NK-92 (cell line): ENCODE measurements around the gene PXK.

Experiments used
- DNase-seq: peaks from one replicate; lab custom pipeline; 2025; ENCODE audit not compliant: unreplicated experiment; lab: John Stamatoyannopoulos, UW

PXK gene

GRCh38 chr3:58346368-58346767, 13.7 kb downstream of the PXK start:
- no peak for DNase-seq

GRCh38 chr3:58347984-58348383, 15.3 kb downstream of the PXK start:
- DNase-seq, result no peak

- no peak for DNase-seq
Observed at GRCh38 chr3:58349792-58350626, 17.3 kb downstream of the PXK start.

- no peak for DNase-seq
Observed at GRCh38 chr3:58350627-58351013, 17.9 kb downstream of the PXK start.

- no peak for DNase-seq
Observed at GRCh38 chr3:58351920-58352319, 19.2 kb downstream of the PXK start.

- no peak for DNase-seq
Observed at GRCh38 chr3:58352626-58353025, 19.9 kb downstream of the PXK start.

- no peak for DNase-seq
Observed at GRCh38 chr3:58353722-58354553, 21.2 kb downstream of the PXK start.

GRCh38 chr3:58355179-58355578, 22.5 kb downstream of the PXK start:
- no peak for DNase-seq

- DNase-seq, result no peak
Observed at GRCh38 chr3:58356054-58356453, 23.4 kb downstream of the PXK start.

GRCh38 chr3:58357402-58357801, 24.7 kb downstream of the PXK start:
- DNase-seq, result no peak

GRCh38 chr3:58358092-58358491, 25.4 kb downstream of the PXK start:
- no peak for DNase-seq

- DNase-seq, result no peak
Observed at GRCh38 chr3:58358808-58359207, 26.1 kb downstream of the PXK start.

- no peak for DNase-seq
Observed at GRCh38 chr3:58359621-58360020, 26.9 kb downstream of the PXK start.

GRCh38 chr3:58361866-58362265, 29.2 kb downstream of the PXK start:
- DNase-seq, result no peak

- no peak for DNase-seq
Observed at GRCh38 chr3:58366699-58367098, 34.0 kb downstream of the PXK start.

- DNase-seq, result no peak
Observed at GRCh38 chr3:58369038-58369437, 36.3 kb downstream of the PXK start.

- no peak for DNase-seq
Observed at GRCh38 chr3:58369876-58370275, 37.2 kb downstream of the PXK start.

- no peak for DNase-seq
Observed at GRCh38 chr3:58370407-58370806, 37.7 kb downstream of the PXK start.

- no peak for DNase-seq
Observed at GRCh38 chr3:58371754-58372153, 39.1 kb downstream of the PXK start.

- DNase-seq, result no peak
Observed at GRCh38 chr3:58375254-58375653, 42.6 kb downstream of the PXK start.

- DNase-seq, result no peak
Observed at GRCh38 chr3:58377168-58377567, 44.5 kb downstream of the PXK start.

- DNase-seq, result no peak
Observed at GRCh38 chr3:58377750-58378149, 45.1 kb downstream of the PXK start.
